DOHH2 (cell line): ENCODE data around the gene USPL1.

ENCODE experiments used
- H3F3A ChIP-seq: fragments of 200-600 bp; sonication (generic), shearing (Covaris generic); 2 replicates; pipeline ENCODE4 v1.6.0; 2016; ENCODE audit warnings: antibody characterized with exemption, mild to moderate bottlenecking; ENCODE audit not compliant: control insufficient read depth, insufficient read depth
- H3K27ac ChIP-seq: fragments of 200-600 bp; sonication (generic); 2 replicates; pipeline ENCODE4 v1.5.1; 2014; ENCODE audit warnings: low read depth, mild to moderate bottlenecking, low read length, moderate library complexity
- H3K27me3 ChIP-seq: fragments of 200-600 bp; sonication (generic); 2 replicates; pipeline ENCODE4 v1.6.1; 2014; ENCODE audit warnings: mild to moderate bottlenecking, low read length, mixed read lengths; ENCODE audit not compliant: control insufficient read depth
- H3K36me3 ChIP-seq: fragments of 200-600 bp; sonication (generic); 2 replicates; pipeline ENCODE4 v1.6.1; 2014; ENCODE audit warnings: mild to moderate bottlenecking, low read length, moderate library complexity, mixed read lengths; ENCODE audit not compliant: control insufficient read depth
- H3K4me1 ChIP-seq: fragments of 200-600 bp; sonication (generic); 2 replicates; pipeline ENCODE4 v1.6.1; 2014; ENCODE audit warnings: mild to moderate bottlenecking, low read length, mixed read lengths; ENCODE audit not compliant: control insufficient read depth
- H3K4me2 ChIP-seq: fragments of 200-600 bp; sonication (generic); 2 replicates; pipeline ENCODE4 v1.6.0; 2014; ENCODE audit warnings: mild to moderate bottlenecking, low read length, moderate library complexity
- H3K4me3 ChIP-seq: fragments of 200-600 bp; sonication (generic); 2 replicates; pipeline ENCODE4 v1.5.1; 2014; ENCODE audit warnings: mild to moderate bottlenecking, low read length, mixed read lengths
- H3K79me2 ChIP-seq: fragments of 200-600 bp; sonication (generic); 2 replicates; pipeline ENCODE4 v1.6.1; 2014; ENCODE audit warnings: mild to moderate bottlenecking, low read length, mixed read lengths; ENCODE audit not compliant: control insufficient read depth
- H3K9me2 ChIP-seq: fragments of 200-600 bp; sonication (generic); replicated peaks from 2 replicates; pipeline ENCODE4 v1.6.1; 2014; ENCODE audit warnings: mild to moderate bottlenecking, low read length, mixed read lengths; ENCODE audit not compliant: control insufficient read depth
- H3K9me3 ChIP-seq: fragments of 200-600 bp; sonication (generic); 2 replicates; pipeline ENCODE4 v1.6.1; 2014; ENCODE audit warnings: antibody characterized with exemption, low read length, mixed read lengths; ENCODE audit not compliant: control insufficient read depth, insufficient read depth
- H4K20me1 ChIP-seq: fragments of 200-600 bp; sonication (generic); 2 replicates; pipeline ENCODE4 v1.6.0; 2014; ENCODE audit warnings: low read depth, mild to moderate bottlenecking, antibody characterized with exemption, low read length, moderate library complexity; ENCODE audit not compliant: control insufficient read depth, insufficient read depth
- EZH2phosphoT487 ChIP-seq: fragments of 200-600 bp; sonication (generic); IDR thresholded peaks from 2 replicates; pipeline ENCODE4 v1.6.1; 2017; ENCODE audit warnings: borderline replicate concordance, mild to moderate bottlenecking, antibody characterized with exemption, low read length, moderate library complexity, mixed read lengths
- TF ChIP-seq, protein P1 (sequence below): fragments of 200-600 bp; sonication (generic); IDR thresholded peaks from one replicate; pipeline ENCODE4 v1.5.1; 2014; ENCODE audit warnings: antibody characterized with exemption, mild to moderate bottlenecking, low read depth, low read length; ENCODE audit not compliant: poor library complexity, severe bottlenecking

The USPL1 gene

GRCh38 chr13:30617315-30618185 is at the start of gene USPL1:
USPL1 (plus strand) TSS chr13:30617920; CDS start chr13:30621141, 3,221 bp downstream.
- peaks cover 52% of the 10 kb centered on the region for H3K36me3 ChIP-seq
- H3K79me2 ChIP-seq = peaks cover 95% of the 10 kb centered on the region
- peak within 1 kb of the TSS; percentile 91 for H3K27ac ChIP-seq
- TF ChIP-seq, protein P1, sequence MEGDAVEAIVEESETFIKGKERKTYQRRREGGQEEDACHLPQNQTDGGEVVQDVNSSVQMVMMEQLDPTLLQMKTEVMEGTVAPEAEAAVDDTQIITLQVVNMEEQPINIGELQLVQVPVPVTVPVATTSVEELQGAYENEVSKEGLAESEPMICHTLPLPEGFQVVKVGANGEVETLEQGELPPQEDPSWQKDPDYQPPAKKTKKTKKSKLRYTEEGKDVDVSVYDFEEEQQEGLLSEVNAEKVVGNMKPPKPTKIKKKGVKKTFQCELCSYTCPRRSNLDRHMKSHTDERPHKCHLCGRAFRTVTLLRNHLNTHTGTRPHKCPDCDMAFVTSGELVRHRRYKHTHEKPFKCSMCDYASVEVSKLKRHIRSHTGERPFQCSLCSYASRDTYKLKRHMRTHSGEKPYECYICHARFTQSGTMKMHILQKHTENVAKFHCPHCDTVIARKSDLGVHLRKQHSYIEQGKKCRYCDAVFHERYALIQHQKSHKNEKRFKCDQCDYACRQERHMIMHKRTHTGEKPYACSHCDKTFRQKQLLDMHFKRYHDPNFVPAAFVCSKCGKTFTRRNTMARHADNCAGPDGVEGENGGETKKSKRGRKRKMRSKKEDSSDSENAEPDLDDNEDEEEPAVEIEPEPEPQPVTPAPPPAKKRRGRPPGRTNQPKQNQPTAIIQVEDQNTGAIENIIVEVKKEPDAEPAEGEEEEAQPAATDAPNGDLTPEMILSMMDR = no peak
- TF ChIP-seq EZH2phosphoT487 = no peak
- no peaks in the 10 kb centered on the region for H3K9me3 ChIP-seq
- H3F3A ChIP-seq = peaks cover 17% of the 10 kb centered on the region
- H3K27me3 ChIP-seq = no peaks in the 10 kb centered on the region
- peaks cover 54% of the 10 kb centered on the region for H3K4me1 ChIP-seq
- peak within 1 kb of the TSS; percentile 93 for H3K4me2 ChIP-seq
- H3K9me2 ChIP-seq = no peaks in the 10 kb centered on the region
- H3K4me3 ChIP-seq = peak within 1 kb of the TSS; percentile 94
- H4K20me1 ChIP-seq = peaks cover 22% of the 10 kb centered on the region

- no peaks in the 10 kb centered on the region for H3K27me3 ChIP-seq
- H4K20me1 ChIP-seq = no peaks in the 10 kb centered on the region
- TF ChIP-seq EZH2phosphoT487 = no peak
- TF ChIP-seq, protein P1 = no peak
- H3K9me3 ChIP-seq = no peaks in the 10 kb centered on the region
- peaks cover 71% of the 10 kb centered on the region for H3K4me1 ChIP-seq
- H3F3A ChIP-seq = peaks cover 2% of the 10 kb centered on the region; the same call in 1 of the 2 replicates
- no peaks in the 10 kb centered on the region for H3K9me2 ChIP-seq
- H3K79me2 ChIP-seq = no peaks in the 10 kb centered on the region
- H3K36me3 ChIP-seq = no peaks in the 10 kb centered on the region
- H3K4me3 ChIP-seq = peak overlapping the region; percentile 39
- no peak overlapping the region for H3K27ac ChIP-seq
- peak overlapping the region; percentile 43 for H3K4me2 ChIP-seq
These were observed 47.7 kb upstream of the USPL1 start for GRCh38 chr13:30569901-30570576.

GRCh38 chr13:30570691-30571090 is 47.0 kb upstream of the USPL1 start:
- Histone ChIP-seq H4K20me1 (no peaks in the 10 kb centered on the region), H3K4me1 (peaks cover 65% of the 10 kb centered on the region), H3K4me3 (peak overlapping the region; percentile 39), H3K36me3 (no peaks in the 10 kb centered on the region), H3F3A (peaks cover 2% of the 10 kb centered on the region; the same call in 1 of the 2 replicates), H3K9me2 (no peaks in the 10 kb centered on the region), H3K27ac (no peak overlapping the region), H3K4me2 (peak overlapping the region; percentile 43), H3K9me3 (no peaks in the 10 kb centered on the region), H3K79me2 (no peaks in the 10 kb centered on the region), H3K27me3 (no peaks in the 10 kb centered on the region)
- no peak for TF ChIP-seq EZH2phosphoT487
- TF ChIP-seq, protein P1 = no peak
